ENCODE data around the gene WWTR1.

WWTR1 gene

DNA sequence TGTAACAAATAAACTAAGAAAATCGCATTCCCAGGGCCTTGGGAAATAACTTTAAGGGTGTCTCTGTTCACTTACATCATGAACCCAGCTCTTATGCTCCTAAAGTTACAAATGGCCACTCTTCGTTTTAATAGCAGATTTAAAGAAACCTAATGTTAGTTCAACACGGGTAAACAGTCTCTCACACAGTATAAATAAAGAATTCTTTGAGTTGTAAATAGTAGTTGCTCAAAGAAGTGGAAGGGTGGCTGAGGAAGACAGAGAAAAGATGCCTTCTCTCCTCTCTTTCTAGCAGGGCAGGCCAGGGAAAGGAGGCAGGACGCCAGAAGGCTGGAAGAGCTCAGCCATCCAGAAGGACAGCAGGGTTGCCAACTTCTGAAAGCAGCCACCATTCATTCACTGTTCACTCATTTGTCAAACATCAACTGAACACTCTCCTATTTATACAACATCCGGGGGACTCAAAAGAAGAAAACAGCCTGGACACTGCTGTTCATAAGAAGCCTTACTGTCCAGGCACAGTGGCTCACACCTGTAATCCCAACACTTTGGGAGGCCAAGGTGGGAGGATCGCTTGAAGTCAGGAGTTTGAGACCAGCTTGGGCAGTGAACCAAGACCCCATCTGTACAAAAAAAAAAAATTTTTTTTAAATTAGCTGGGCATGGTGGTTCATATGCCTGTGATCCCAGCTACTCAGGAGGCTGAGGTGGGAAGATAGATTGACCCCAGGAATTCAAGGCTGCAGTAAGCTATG, 47.3 kb downstream of the WWTR1 start:
- no peak overlapping the region for H3K4me3 ChIP-seq (ENCODE audit: low read depth, low read length)
- TF ChIP-seq, protein P1, sequence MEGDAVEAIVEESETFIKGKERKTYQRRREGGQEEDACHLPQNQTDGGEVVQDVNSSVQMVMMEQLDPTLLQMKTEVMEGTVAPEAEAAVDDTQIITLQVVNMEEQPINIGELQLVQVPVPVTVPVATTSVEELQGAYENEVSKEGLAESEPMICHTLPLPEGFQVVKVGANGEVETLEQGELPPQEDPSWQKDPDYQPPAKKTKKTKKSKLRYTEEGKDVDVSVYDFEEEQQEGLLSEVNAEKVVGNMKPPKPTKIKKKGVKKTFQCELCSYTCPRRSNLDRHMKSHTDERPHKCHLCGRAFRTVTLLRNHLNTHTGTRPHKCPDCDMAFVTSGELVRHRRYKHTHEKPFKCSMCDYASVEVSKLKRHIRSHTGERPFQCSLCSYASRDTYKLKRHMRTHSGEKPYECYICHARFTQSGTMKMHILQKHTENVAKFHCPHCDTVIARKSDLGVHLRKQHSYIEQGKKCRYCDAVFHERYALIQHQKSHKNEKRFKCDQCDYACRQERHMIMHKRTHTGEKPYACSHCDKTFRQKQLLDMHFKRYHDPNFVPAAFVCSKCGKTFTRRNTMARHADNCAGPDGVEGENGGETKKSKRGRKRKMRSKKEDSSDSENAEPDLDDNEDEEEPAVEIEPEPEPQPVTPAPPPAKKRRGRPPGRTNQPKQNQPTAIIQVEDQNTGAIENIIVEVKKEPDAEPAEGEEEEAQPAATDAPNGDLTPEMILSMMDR (IDR thresholded peaks at IDR 0.05; ENCODE audit: low read depth, low read length): no peak
- no peak for DNase-seq (ENCODE audit: low read depth)

DNA sequence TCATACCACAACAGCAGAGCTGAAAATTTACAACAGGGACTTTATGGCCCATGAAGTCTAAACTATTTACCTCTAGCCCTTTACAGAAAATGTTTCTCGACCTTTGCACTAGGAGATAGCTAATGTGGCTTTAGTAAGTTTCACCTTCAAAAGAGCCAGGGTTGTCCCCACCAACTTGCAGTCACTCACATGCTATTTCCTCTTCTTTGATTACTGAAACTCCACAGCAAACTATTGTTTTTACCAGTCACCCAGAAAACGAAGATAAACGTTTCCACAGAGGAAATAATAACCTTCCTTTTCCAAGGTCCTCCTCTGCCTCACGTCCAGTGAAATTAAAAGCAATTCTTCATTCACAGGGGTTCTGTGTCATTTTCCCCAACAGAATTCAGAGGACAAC, 48.2 kb downstream of the WWTR1 start:
- no peak for DNase-seq (ENCODE audit: low read depth)
- H3K4me3 ChIP-seq (ENCODE audit: low read depth, low read length): no peak overlapping the region
- TF ChIP-seq, protein P1 (IDR thresholded peaks at IDR 0.05; ENCODE audit: low read depth, low read length): no peak
- TF ChIP-seq POLR2A (IDR thresholded peaks at IDR 0.05; ENCODE audit: extremely low read depth, insufficient read length): no peak
- TF ChIP-seq, protein P2, sequence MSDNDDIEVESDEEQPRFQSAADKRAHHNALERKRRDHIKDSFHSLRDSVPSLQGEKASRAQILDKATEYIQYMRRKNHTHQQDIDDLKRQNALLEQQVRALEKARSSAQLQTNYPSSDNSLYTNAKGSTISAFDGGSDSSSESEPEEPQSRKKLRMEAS (IDR thresholded peaks at IDR 0.05; ENCODE audit: low read depth, low read length): no peak
- TF ChIP-seq MYC (IDR thresholded peaks at IDR 0.05; ENCODE audit: low read depth, low read length): no peak

DNA sequence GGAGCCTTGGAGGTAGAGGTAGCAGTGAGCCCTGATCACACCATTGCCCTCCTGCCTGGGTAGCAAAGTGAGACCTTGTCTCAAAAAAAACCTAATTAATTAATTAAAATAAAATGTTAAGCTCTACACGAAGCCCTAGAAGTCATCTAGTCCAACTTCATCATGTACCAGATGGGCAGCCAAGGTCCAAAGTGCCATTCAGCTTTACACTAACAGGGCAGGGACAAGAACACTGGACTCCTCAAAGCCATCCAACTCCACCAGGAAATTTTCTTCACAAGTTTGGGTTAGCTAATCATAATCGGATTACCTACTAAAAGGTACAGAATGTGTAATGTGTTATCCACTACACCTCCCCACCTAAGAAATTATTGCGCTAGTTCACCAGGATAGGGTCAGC, 48.8 kb downstream of the WWTR1 start:
- no peak overlapping the region for H3K4me3 ChIP-seq (ENCODE audit: low read depth, low read length)
- no peak for DNase-seq (ENCODE audit: low read depth)
- no peak for TF ChIP-seq MYC (IDR thresholded peaks at IDR 0.05; ENCODE audit: low read depth, low read length)
- TF ChIP-seq, protein P2 (IDR thresholded peaks at IDR 0.05; ENCODE audit: low read depth, low read length): no peak
- TF ChIP-seq, protein P1 (IDR thresholded peaks at IDR 0.05; ENCODE audit: low read depth, low read length): no peak
- no peak for TF ChIP-seq POLR2A (IDR thresholded peaks at IDR 0.05; ENCODE audit: extremely low read depth, insufficient read length)

DNA sequence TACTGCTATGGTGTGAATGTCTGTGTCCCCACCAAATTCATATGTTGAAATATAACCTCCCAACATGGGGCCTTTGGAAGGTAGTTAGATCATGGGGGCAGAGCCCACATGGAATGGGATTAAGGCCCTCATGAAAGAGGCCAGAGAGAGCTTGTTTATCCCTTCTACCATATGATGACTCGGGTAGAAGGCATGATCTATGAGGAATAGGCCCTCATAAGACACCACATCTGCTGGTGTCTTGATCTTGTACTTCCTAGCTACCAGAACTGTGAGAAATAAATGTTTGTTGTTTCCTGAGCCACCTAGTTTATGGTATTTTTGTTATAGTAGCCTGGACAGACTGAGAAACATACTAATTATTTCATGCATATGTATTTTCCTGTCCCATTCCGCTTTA, 51.9 kb downstream of the WWTR1 start:
- no peak for TF ChIP-seq MYC (IDR thresholded peaks at IDR 0.05; ENCODE audit: low read depth, low read length)
- no peak for TF ChIP-seq POLR2A (IDR thresholded peaks at IDR 0.05; ENCODE audit: extremely low read depth, insufficient read length)
- TF ChIP-seq, protein P1 (IDR thresholded peaks at IDR 0.05; ENCODE audit: low read depth, low read length): no peak
- TF ChIP-seq, protein P2 (IDR thresholded peaks at IDR 0.05; ENCODE audit: low read depth, low read length): no peak
- H3K4me3 ChIP-seq (ENCODE audit: low read depth, low read length): no peak overlapping the region
- no peak for DNase-seq (ENCODE audit: low read depth)

DNA sequence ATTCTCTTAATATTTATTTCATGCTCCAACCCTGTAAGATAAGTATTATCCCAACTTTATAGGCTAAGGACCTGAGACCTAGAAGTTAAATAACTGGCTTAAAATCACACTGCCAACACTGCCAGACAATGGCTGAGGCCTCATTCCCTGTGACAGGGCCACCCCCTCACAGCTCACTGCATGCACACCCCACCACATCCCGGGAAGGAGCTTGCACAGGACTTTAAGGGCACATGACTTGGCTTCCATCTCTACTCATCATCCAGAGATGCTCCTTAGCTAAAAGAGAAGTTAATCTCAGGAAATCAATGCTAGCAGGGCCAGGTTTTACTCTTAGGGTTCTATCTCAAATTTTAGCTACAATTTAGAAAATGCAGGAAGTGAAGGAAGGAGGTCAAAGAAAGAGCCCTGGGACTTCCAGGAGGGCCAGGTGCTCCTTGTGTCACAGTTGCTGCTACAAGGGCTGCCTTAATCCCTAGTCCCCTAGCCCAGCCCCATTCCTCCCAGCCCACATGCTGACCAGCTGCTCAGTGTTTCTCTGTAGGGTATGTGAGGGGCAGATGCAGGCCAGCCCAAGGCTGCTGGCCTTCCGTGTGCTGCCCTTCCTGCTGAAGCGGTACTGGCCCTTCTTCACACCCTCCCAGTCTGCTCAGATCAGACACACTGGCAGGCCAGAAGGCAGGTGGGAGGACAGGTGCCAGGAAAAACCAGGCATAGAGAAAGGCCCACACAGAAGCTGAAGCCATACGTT, 53.5 kb downstream of the WWTR1 start:
- no peak for DNase-seq (ENCODE audit: low read depth)
- TF ChIP-seq, protein P2 (IDR thresholded peaks at IDR 0.05; ENCODE audit: low read depth, low read length): no peak
- TF ChIP-seq MYC (IDR thresholded peaks at IDR 0.05; ENCODE audit: low read depth, low read length) (no peak), POLR2A (IDR thresholded peaks at IDR 0.05; ENCODE audit: extremely low read depth, insufficient read length) (no peak)
- TF ChIP-seq, protein P1 (IDR thresholded peaks at IDR 0.05; ENCODE audit: low read depth, low read length): no peak
- no peak overlapping the region for H3K4me3 ChIP-seq (ENCODE audit: low read depth, low read length)

Data from NB4 (cell line).